ENCODE measurements around the gene DIPK1A. TPM values are rescaled to one million over a fixed set of nuclear protein-coding genes. Genes with fewer than 3 reads are reported as not detected.

Gene DIPK1A
- total RNA-seq, 1 experiment from 2014 or later, result 1.2 TPM

GRCh38 chr1:93003981-93004380 lies 42.7 kb upstream of the DIPK1A start:
- Histone ChIP-seq H3K36me3 (ENCODE audit: control insufficient read depth, insufficient read depth, low read length) (no peaks in the 10 kb centered on the region), H3K4me3 (ENCODE audit: low read depth in 2 of 2, low read length in 2 of 2) (no peak overlapping the region), H3K27ac (ENCODE audit: low read length) (no peak overlapping the region), H3K27me3 (ENCODE audit: control insufficient read depth, insufficient read depth, low read length) (no peaks in the 10 kb centered on the region), H3K4me1 (ENCODE audit: control insufficient read depth, insufficient read depth, low read length) (no peaks in the 10 kb centered on the region), H3K9me3 (ENCODE audit: control insufficient read depth, insufficient read depth, low read depth, low read length) (no peaks in the 10 kb centered on the region)
- TF ChIP-seq SIN3A (IDR thresholded peaks at IDR 0.05; ENCODE audit: borderline replicate concordance, insufficient read depth, low read depth, low read length) (no peak), CTCF (IDR thresholded peaks at IDR 0.05) (no peak)
- DNase-seq (ENCODE audit: low read depth, low spot score), result no peak
- ATAC-seq, result no peak
- BruUV-seq (replicated peaks), result no TSS peak
- CTCF ChIA-PET, result no interaction called here
- intact Hi-C loops (cut with micrococcal nuclease; ENCODE audit: unreplicated experiment), result no loop called here
- POLR2A ChIA-PET, result no interaction called here
- in situ Hi-C loops (cut with HindIII; ENCODE audit: low pct_unique_long_range_greater_than_20kb, low sequenced_read_pairs), result no loop called here

- no peak for ATAC-seq
- no peaks in the 10 kb centered on the region for H3K36me3 ChIP-seq (ENCODE audit: control insufficient read depth, insufficient read depth, low read length)
- BruUV-seq (replicated peaks), result no TSS peak
- ChIA-PET CTCF (no interaction called here), POLR2A (no interaction called here)
- H3K4me1 ChIP-seq (ENCODE audit: control insufficient read depth, insufficient read depth, low read length), result no peaks in the 10 kb centered on the region
- DNase-seq (ENCODE audit: low read depth, low spot score), result no peak
- intact Hi-C loops (cut with micrococcal nuclease; ENCODE audit: unreplicated experiment) (no loop called here), in situ Hi-C loops (cut with HindIII; ENCODE audit: low pct_unique_long_range_greater_than_20kb, low sequenced_read_pairs) (no loop called here)
- no peaks in the 10 kb centered on the region for H3K27me3 ChIP-seq (ENCODE audit: control insufficient read depth, insufficient read depth, low read length)
- TF ChIP-seq SIN3A (IDR thresholded peaks at IDR 0.05; ENCODE audit: borderline replicate concordance, insufficient read depth, low read depth, low read length) (no peak), CTCF (IDR thresholded peaks at IDR 0.05) (no peak), POLR2AphosphoS5 (IDR thresholded peaks at IDR 0.05; ENCODE audit: low read depth, low read length) (no peak), REST (IDR thresholded peaks at IDR 0.05; ENCODE audit: insufficient read depth in 1 of 2, low read depth in 2 of 2, low read length in 1 of 2) (no peak), TCF7L2 (IDR thresholded peaks at IDR 0.05; ENCODE audit: low read depth, low read length) (no peak)
- H3K27ac ChIP-seq (ENCODE audit: low read length), result no peak overlapping the region
- no peaks in the 10 kb centered on the region for H3K9me3 ChIP-seq (ENCODE audit: control insufficient read depth, insufficient read depth, low read depth, low read length)
- no peak overlapping the region for H3K4me3 ChIP-seq (ENCODE audit: low read depth in 2 of 2, low read length in 2 of 2)
Measured at GRCh38 chr1:93002781-93003180, 41.5 kb upstream of the DIPK1A start.

GRCh38 chr1:93001893-93002292 lies 40.6 kb upstream of the DIPK1A start:
- H3K4me3 ChIP-seq (ENCODE audit: low read depth in 2 of 2, low read length in 2 of 2), result no peak overlapping the region
- no TSS peak for BruUV-seq (replicated peaks)
- H3K27me3 ChIP-seq (ENCODE audit: control insufficient read depth, insufficient read depth, low read length), result peaks cover 3% of the 10 kb centered on the region; the same call in 1 of the 2 replicates
- CTCF ChIA-PET, result no interaction called here
- TF ChIP-seq SIN3A (IDR thresholded peaks at IDR 0.05; ENCODE audit: borderline replicate concordance, insufficient read depth, low read depth, low read length), result no peak
- no peak for TF ChIP-seq CTCF (IDR thresholded peaks at IDR 0.05)
- no peak for TF ChIP-seq REST (IDR thresholded peaks at IDR 0.05; ENCODE audit: insufficient read depth in 1 of 2, low read depth in 2 of 2, low read length in 1 of 2)
- no peak for TF ChIP-seq TCF7L2 (IDR thresholded peaks at IDR 0.05; ENCODE audit: low read depth, low read length)
- H3K4me1 ChIP-seq (ENCODE audit: control insufficient read depth, insufficient read depth, low read length), result no peaks in the 10 kb centered on the region
- H3K9me3 ChIP-seq (ENCODE audit: control insufficient read depth, insufficient read depth, low read depth, low read length), result no peaks in the 10 kb centered on the region
- POLR2A ChIA-PET, result no interaction called here
- in situ Hi-C loops (cut with HindIII; ENCODE audit: low pct_unique_long_range_greater_than_20kb, low sequenced_read_pairs), result no loop called here
- no peak overlapping the region for H3K27ac ChIP-seq (ENCODE audit: low read length)
- no peaks in the 10 kb centered on the region for H3K36me3 ChIP-seq (ENCODE audit: control insufficient read depth, insufficient read depth, low read length)
- DNase-seq (ENCODE audit: low read depth, low spot score) (no peak), ATAC-seq (no peak)
- intact Hi-C loops (cut with micrococcal nuclease; ENCODE audit: unreplicated experiment), result no loop called here

Data from Panc1 (cell line).